Panc1 (cell line): ENCODE data around the gene ZNF775. TPM values are rescaled to one million over a fixed set of nuclear protein-coding genes. Genes with fewer than 3 reads are reported as not detected.

Experiments
- ATAC-seq: fragments of 200-7000 bp; cut with Tn5 transposase; 2 replicates; pipeline ENCODE4 v1.9.1; 2020; ENCODE audit warnings: mild to moderate bottlenecking, moderate library complexity
- BruUV-seq: library from RNA; stranded (reverse); fragments of 400-500 nt; replicated peaks from 2 replicates; lab custom pipeline; 2021; lab: Mats Ljungman, UMichigan
- CTCF ChIA-PET: fragments of 300-600 bp; sonication (Branson Sonifier 250); formaldehyde crosslinking; loops from one replicate; lab custom pipeline; 2022; ENCODE audit warnings: antibody characterized with exemption; lab: Charles Lee
- POLR2A ChIA-PET: fragments of 300-600 bp; sonication (Branson Sonifier 250); formaldehyde crosslinking; loops from one replicate; lab custom pipeline; 2022; ENCODE audit warnings: antibody characterized with exemption; lab: Charles Lee
- DNase-seq: peaks from one replicate; pipeline ENCODE4 v3.0.0-alpha.2; 2010; ENCODE audit warnings: low read depth, low spot score
- H3K27ac ChIP-seq: 2 replicates; pipeline ENCODE4 v1.5.1; 2011; ENCODE audit warnings: mild to moderate bottlenecking, low read length, inconsistent platforms
- H3K27me3 ChIP-seq: fragments of 200-500 bp; sonication (Bioruptor generic); 2 replicates; pipeline ENCODE4 v1.6.0; 2014; ENCODE audit warnings: low read length, inconsistent platforms; ENCODE audit not compliant: control insufficient read depth, insufficient read depth
- H3K36me3 ChIP-seq: fragments of 200-500 bp; sonication (Bioruptor generic); 2 replicates; pipeline ENCODE4 v1.5.1; 2014; ENCODE audit warnings: inconsistent platforms, mild to moderate bottlenecking, low read length, moderate library complexity; ENCODE audit not compliant: control insufficient read depth, insufficient read depth
- H3K4me1 ChIP-seq: 2 replicates; pipeline ENCODE4 v1.5.1; 2011; ENCODE audit warnings: inconsistent platforms, mild to moderate bottlenecking, low read length, moderate library complexity; ENCODE audit not compliant: control insufficient read depth, insufficient read depth
- H3K4me3 ChIP-seq, 2 experiments: 2 replicates each; pipeline ENCODE4 v1.5.1; 2011 to 2012; ENCODE audit warnings: low read depth in 2 of 2, low read length in 2 of 2, mild to moderate bottlenecking in 2 of 2, inconsistent platforms in 1 of 2, moderate library complexity in 1 of 2
- H3K9me3 ChIP-seq: fragments of 200-500 bp; sonication (Bioruptor generic); 2 replicates; pipeline ENCODE4 v1.5.1; 2014; ENCODE audit warnings: low read depth, mild to moderate bottlenecking, inconsistent platforms, low read length, moderate library complexity; ENCODE audit not compliant: control insufficient read depth, insufficient read depth
- POLR2AphosphoS5 ChIP-seq: IDR thresholded peaks from 2 replicates; pipeline ENCODE4 v1.6.1; 2012; ENCODE audit warnings: mild to moderate bottlenecking, low read depth, low read length, moderate library complexity
- SIN3A ChIP-seq: IDR thresholded peaks from 2 replicates; pipeline ENCODE4 v1.6.1; 2012; ENCODE audit warnings: low read depth, mild to moderate bottlenecking, low read length, moderate library complexity, borderline replicate concordance; ENCODE audit not compliant: insufficient read depth
- TCF7L2 ChIP-seq: IDR thresholded peaks from 2 replicates; pipeline ENCODE4 v1.6.1; 2011; ENCODE audit warnings: mild to moderate bottlenecking, low read depth, low read length, inconsistent platforms
- in situ Hi-C: cut with HindIII; loops from 2 replicates; pipeline ENCODE4 v1.10.0; 2016; ENCODE audit warnings: low sequenced_read_pairs, low pct_unique_long_range_greater_than_20kb
- intact Hi-C: fragments of 100-400 bp; cut with micrococcal nuclease; formaldehyde crosslinking; loops from one replicate; pipeline ENCODE4 v1.10.0; 2022; ENCODE audit not compliant: unreplicated experiment
- total RNA-seq: library from RNA; stranded (reverse); gene quantifications from one replicate; pipeline ENCODE4 v1.2.1, GENCODE V29; 2021; ENCODE audit not compliant: unreplicated experiment
- TF ChIP-seq, protein P1 (sequence below), 2 experiments: IDR thresholded peaks; 2 replicates each; pipeline ENCODE4 v1.6.1; 2011 to 2012; ENCODE audit warnings: low read depth in 2 of 2, control low read depth in 1 of 2, low read length in 1 of 2, mild to moderate bottlenecking in 1 of 2, moderate library complexity in 1 of 2; ENCODE audit not compliant: insufficient read depth in 1 of 2
- TF ChIP-seq, protein P2 (sequence below): fragments of 450-650 bp; IDR thresholded peaks from 2 replicates; pipeline ENCODE4 v1.5.1; 2017; ENCODE audit warnings: mild to moderate bottlenecking

The ZNF775 gene
- total RNA-seq, 1 experiment from 2014 or later = 14.7 TPM

DNA sequence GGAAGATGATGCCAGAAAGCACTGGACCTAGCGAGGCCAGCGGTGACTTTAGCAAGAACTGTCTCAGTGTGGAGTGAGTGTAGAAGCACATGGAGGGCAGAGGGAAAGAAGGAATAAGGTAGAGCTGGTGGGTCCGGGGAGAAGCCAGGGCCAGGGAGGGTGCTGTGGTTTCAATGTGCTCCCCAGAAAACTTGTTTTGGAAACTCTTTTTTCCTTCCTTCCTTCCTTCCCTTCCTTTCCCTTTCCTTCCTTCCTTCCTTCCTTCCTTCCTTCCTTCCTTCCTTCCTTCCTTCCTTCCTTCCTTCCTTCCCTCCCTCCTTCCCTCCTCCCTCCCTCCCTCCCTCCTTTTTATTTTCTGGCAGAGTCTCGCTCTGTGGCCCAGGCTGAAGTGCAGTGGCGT lies 32.2 kb upstream of the ZNF775 start:
- peaks cover 11% of the 10 kb centered on the region; the same call in 1 of the 2 replicates for H3K9me3 ChIP-seq
- in situ Hi-C loops (no loop called here), intact Hi-C loops (no loop called here)
- DNase-seq = no peak
- TF ChIP-seq POLR2AphosphoS5 (no peak), TCF7L2 (no peak), SIN3A (no peak)
- TF ChIP-seq, protein P1, sequence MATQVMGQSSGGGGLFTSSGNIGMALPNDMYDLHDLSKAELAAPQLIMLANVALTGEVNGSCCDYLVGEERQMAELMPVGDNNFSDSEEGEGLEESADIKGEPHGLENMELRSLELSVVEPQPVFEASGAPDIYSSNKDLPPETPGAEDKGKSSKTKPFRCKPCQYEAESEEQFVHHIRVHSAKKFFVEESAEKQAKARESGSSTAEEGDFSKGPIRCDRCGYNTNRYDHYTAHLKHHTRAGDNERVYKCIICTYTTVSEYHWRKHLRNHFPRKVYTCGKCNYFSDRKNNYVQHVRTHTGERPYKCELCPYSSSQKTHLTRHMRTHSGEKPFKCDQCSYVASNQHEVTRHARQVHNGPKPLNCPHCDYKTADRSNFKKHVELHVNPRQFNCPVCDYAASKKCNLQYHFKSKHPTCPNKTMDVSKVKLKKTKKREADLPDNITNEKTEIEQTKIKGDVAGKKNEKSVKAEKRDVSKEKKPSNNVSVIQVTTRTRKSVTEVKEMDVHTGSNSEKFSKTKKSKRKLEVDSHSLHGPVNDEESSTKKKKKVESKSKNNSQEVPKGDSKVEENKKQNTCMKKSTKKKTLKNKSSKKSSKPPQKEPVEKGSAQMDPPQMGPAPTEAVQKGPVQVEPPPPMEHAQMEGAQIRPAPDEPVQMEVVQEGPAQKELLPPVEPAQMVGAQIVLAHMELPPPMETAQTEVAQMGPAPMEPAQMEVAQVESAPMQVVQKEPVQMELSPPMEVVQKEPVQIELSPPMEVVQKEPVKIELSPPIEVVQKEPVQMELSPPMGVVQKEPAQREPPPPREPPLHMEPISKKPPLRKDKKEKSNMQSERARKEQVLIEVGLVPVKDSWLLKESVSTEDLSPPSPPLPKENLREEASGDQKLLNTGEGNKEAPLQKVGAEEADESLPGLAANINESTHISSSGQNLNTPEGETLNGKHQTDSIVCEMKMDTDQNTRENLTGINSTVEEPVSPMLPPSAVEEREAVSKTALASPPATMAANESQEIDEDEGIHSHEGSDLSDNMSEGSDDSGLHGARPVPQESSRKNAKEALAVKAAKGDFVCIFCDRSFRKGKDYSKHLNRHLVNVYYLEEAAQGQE (IDR thresholded peaks at IDR 0.05; ENCODE audit: insufficient read depth in 1 of 2, low read depth in 2 of 2, low read length in 1 of 2) = no peak
- TF ChIP-seq, protein P2, sequence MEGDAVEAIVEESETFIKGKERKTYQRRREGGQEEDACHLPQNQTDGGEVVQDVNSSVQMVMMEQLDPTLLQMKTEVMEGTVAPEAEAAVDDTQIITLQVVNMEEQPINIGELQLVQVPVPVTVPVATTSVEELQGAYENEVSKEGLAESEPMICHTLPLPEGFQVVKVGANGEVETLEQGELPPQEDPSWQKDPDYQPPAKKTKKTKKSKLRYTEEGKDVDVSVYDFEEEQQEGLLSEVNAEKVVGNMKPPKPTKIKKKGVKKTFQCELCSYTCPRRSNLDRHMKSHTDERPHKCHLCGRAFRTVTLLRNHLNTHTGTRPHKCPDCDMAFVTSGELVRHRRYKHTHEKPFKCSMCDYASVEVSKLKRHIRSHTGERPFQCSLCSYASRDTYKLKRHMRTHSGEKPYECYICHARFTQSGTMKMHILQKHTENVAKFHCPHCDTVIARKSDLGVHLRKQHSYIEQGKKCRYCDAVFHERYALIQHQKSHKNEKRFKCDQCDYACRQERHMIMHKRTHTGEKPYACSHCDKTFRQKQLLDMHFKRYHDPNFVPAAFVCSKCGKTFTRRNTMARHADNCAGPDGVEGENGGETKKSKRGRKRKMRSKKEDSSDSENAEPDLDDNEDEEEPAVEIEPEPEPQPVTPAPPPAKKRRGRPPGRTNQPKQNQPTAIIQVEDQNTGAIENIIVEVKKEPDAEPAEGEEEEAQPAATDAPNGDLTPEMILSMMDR = no peak
- no peak overlapping the region for H3K4me3 ChIP-seq
- ATAC-seq = no peak; the same call in 1 of the 2 replicates
- H3K27ac ChIP-seq = no peak overlapping the region
- ChIA-PET POLR2A (interaction anchor here (0.7 kb wide), 2 partner anchors 56 to 531 kb away, joined by 4 to 22 read pairs; no protein-coding TSS in a partner anchor), CTCF (interaction anchor here (1.3 kb wide), 1 partner anchor 9 kb away, joined by 7 read pairs; no protein-coding TSS in a partner anchor)
- H3K4me1 ChIP-seq = 0 out of 2 replicates have a peak, but pooled peaks cover 5% of the 10 kb centered on the region
- H3K27me3 ChIP-seq = no peaks in the 10 kb centered on the region
- H3K36me3 ChIP-seq = no peaks in the 10 kb centered on the region
- no TSS peak for BruUV-seq

DNA sequence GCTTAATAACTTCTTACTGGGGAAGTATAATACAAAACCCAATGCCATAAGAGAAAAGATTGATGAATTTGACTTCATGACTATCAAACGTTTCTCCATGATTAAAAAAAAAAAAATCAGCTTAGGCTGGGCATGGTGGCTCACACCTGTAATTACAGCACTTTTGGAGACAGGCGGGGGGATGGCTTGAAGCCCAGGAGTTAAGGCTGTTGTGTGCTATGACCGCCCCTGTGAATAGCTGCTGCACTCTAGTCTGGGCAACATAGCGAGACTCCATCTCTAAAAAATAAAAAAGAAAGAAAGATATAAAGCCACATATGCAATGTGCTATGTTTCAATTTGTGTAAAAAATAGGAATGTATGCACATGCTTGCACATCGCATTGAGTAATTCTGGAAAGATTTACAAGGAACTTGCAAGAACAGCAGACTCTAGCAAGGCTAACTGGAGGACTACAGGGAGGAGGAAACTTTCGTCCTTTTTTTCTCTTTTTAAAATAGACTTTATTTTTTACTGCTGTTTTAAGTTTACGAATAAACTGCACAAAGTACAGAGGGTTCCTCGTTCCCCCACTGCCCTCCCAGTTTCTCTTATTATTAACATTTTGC lies 27.4 kb upstream of the ZNF775 start:
- POLR2A ChIA-PET = no interaction called here
- no TSS peak for BruUV-seq
- no peak for DNase-seq

More for the DNA sequence above, 27.4 kb upstream of the ZNF775 start:
- intact Hi-C loops = no loop called here
- H3K9me3 ChIP-seq = no peaks in the 10 kb centered on the region
- H3K27me3 ChIP-seq = no peaks in the 10 kb centered on the region
- H3K4me3 ChIP-seq = no peak overlapping the region
- CTCF ChIA-PET = no interaction called here
- H3K27ac ChIP-seq = no peak overlapping the region
- H3K36me3 ChIP-seq = no peaks in the 10 kb centered on the region
- in situ Hi-C loops = no loop called here
- no peak for TF ChIP-seq TCF7L2
- TF ChIP-seq, protein P1 (IDR thresholded peaks at IDR 0.05; ENCODE audit: insufficient read depth in 1 of 2, low read depth in 2 of 2, low read length in 1 of 2) = no peak
- TF ChIP-seq, protein P2 = no peak
- TF ChIP-seq POLR2AphosphoS5 = no peak
- TF ChIP-seq SIN3A = no peak
- ATAC-seq = no peak; the same call in 1 of the 2 replicates
- H3K4me1 ChIP-seq = peaks cover 10% of the 10 kb centered on the region; the same call in 1 of the 2 replicates
